NT2/D1 (cell line): Measurements from ENCODE around the gene PIK3CD.

Source experiments
- SUZ12 ChIP-seq: IDR thresholded peaks from 2 replicates; pipeline ENCODE4 v1.6.1; 2011; ENCODE audit not compliant: insufficient read length, insufficient read depth; ENCODE audit errors: extremely low read depth
- YY1 ChIP-seq: IDR thresholded peaks from 2 replicates; pipeline ENCODE4 v1.6.1; 2011; ENCODE audit not compliant: insufficient read length, insufficient read depth
- ZNF274 ChIP-seq: IDR thresholded peaks from 2 replicates; pipeline ENCODE4 v1.6.1; 2011; ENCODE audit warnings: mild to moderate bottlenecking, low read depth, low read length

GRCh38 chr1:9649769-9650168 lies 1.8 kb upstream of the PIK3CD start:
- TF ChIP-seq SUZ12 (no peak), ZNF274 (no peak), YY1 (no peak)
